GM21423 (cell line): ENCODE results near the gene MAST4.

Experiments
- ATAC-seq: cut with Tn5 transposase; IDR thresholded peaks from one replicate; pipeline ENCODE4 v1.9.1; 2021; ENCODE audit warnings: mild to moderate bottlenecking, moderate library complexity; ENCODE audit not compliant: unreplicated experiment

The MAST4 gene

DNA sequence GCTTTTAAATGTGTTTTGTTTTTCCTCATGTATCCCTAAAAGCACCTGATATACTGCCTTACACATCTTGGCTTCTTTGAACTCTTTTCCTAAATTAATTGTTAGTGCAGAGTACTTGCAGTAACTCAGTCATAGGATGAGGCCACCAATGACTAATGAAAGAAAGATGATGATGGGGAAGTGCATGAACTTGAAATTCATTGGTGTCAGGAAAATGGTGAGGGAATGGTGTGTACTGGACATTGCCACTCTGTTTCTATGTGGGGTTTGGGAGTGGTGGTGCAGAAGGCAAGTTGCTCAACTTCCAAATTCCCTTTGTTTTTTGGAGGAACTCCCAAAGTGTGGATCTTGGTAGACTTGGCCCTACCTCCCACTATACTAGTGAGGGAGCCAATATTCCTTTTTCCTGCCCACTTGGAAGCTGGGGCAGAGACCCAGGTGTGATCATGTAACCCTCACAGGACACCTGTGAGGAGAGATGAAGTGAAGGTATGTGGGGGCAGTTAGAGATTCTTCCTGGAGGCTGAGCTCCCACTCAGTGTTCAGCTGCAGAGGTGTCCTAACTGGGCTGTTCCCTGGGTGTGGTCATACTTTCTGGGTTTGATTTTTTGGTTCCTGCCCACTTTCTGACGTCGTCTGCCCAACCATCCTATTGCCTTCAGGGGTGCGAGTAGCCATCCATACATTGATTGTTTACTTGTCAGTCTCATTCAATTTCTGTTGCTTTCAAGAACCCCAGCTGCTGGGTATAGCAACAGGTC, 298.5 kb downstream of the MAST4 start:
- no peak for ATAC-seq

DNA sequence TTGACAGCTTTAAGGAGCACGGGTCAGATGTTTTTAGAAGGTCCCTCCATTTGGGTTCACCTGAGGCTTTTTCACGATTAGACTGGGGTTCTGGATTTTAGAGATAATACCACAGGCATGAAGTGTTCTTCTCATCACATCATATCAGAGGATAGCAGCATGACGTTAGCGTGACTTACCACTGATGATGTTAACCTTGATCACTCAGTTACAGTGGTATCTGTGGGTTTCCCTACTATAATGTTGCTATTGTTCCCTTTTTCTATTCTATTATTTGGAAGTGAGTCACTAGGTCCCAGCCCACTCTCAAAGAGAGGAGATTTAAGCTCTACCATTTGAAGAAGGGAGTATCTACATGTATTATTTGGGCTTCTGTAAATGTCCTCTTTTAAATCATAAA, 300.0 kb downstream of the MAST4 start:
- no peak for ATAC-seq

DNA sequence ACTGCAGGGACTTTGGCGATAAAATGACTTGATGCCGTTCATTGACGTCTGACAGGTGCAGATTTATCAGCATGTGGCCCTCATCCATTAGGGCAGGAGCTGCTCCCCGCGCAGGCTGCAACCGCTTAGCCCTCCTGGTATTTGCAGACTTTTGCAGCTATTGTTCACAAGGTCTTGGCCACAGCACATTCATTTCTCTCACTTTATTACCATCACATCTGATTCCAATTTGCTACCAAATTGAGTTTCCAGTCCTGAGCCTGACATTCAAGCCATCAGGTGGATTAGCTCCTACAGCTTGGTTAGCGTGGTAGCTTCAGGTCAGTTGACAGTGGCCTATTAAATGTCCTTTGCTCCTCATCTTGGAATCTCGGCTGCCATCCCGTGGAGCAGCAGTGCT, 301.2 kb downstream of the MAST4 start:
- ATAC-seq = no peak

DNA sequence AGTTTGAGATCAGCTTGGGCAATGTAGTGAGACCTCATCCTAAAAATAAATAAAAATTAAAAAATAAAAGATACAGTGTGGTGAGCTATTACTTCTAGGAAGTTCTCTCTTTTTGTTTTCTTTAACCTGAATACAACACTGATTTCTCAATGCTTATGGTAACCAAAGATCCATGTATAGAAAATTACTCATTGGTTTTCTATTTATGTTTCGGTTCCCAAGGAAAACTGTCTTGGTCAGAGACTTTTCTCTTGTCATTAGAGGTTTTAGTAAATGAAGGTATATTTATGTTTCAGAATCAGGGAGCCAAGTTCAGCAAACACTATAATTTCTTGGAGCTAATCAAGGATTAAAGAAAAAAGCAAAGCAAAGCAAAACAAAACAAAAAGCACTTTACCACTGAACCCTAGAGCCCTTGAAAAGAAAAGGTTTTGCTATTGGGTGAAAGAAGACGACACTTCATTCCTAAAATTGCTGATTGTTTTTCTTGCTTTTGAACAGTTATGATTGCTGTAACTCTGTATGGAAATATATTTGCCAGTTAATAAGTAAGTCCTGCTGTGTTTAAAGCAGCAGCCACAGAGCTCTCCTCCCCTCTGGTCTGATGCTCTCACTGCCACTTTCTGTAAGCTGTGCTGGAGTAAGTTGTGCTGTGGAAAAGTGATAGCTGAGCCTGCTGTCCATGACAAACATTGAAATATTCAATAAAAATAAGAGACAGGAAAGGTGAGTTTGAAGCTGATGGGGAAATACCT, 302.2 kb downstream of the MAST4 start:
- ATAC-seq = no peak

DNA sequence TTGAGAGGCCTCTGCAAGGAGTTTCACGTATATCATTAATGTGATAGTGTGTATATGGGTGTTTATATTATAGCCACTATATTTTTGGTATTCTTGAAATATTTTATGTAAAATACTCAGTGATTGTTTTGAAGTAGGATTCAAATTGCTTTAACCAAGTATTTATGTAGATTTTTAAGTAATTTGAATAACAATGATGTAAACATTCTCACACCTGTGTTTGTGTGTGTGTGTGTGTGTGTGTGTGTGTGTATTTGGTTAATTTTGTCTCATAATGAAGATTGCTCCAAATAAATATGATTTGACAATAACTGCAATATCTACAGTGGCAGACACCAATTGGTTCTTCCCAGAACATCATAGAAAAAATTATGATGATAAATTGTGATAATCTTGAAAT, 307.0 kb downstream of the MAST4 start:
- no peak for ATAC-seq

DNA sequence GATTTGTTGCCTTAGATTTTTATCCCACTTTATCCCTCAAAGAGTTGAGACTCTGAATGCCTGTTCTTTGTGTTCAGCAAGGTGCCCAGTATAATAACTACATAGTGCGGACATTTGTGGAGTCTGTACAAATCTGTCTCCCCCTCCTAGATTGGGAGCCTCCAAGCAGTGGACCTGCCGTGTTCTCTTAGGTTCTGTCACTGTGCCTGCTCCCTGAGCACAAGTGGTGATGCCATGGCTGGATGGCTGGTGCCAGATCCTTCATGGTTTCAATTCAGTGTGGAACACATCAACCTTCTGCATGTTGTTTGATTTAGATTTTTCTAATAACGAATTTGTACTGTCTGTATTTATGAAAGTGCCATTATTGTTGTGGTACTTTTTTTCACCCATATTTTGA, 307.5 kb downstream of the MAST4 start:
- no peak for ATAC-seq

DNA sequence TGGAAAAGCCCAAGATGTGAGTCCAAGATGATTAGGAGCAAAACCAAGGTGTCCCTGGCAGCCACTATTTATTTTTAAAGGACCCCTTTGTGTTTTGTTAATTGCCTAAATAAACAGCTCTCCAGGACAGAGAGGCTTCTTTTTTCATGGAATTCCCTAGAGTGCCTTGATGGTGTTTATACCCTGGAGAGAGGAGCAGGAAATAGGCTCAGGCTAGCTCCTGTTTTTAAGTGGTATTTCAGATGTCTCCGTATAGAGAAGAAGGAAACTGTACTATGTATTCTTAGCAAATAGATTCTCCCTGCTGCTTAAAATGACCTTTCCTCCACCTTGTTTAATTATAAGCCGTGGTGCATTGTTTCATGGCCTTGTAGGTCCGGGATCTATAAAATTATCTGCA, 308.0 kb downstream of the MAST4 start:
- ATAC-seq = no peak

DNA sequence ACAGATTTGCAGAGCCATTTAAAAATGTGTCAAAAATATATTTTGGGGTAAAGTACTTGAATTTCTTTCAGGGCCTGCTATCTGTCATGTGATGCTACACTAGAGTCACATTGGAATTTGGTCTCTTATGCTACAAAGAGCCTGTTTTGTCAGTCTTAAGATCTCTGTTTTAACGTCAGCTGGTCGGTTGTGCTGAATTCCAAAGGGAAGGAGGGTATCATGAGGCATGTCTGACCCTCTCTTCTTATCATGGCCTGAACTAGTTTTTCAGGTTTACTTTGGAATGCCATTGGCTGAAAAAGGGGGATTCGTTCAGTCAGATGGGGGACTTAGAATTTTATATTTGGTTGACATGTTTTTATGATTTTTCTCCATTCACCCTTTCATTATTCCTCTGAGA, 309.8 kb downstream of the MAST4 start:
- ATAC-seq = no peak

DNA sequence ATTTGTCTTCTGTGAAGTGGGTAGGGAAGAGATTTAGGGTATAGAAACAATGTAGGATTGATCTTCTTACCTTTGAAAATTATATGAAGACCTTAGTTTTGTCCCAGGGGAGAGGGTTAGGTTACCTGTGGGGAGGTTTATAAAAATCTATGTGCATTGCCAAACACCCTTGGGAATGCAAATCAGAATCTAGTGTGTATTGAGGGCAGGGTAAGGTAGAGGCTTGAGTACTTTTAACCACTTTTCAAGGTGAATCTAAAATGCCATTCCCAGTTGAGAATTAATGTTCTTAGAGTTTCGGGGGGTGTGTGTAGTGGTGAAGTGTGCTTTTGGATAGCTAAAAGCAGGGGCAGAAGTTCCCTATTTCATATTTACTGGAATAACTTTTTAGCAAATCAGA, 312.0 kb downstream of the MAST4 start:
- no peak for ATAC-seq

DNA sequence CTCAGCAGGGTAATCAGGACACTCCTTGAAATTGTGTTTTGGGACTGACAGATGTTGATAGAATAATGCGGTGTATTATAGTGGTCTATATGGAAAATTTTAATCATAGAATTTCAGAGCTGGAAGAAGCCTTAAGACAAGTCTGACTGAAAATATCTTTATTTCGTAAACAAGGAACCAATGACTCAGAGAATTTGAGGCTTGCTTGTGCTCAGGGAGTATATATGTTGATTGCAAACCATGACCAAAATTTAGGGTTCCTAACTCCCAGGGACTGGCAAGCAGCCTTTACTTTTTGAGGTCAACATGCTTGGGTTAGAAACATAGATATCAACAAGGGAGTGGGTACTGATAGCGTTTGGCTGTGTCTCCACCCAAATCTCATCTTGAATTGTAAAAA, 313.2 kb downstream of the MAST4 start:
- no peak for ATAC-seq

DNA sequence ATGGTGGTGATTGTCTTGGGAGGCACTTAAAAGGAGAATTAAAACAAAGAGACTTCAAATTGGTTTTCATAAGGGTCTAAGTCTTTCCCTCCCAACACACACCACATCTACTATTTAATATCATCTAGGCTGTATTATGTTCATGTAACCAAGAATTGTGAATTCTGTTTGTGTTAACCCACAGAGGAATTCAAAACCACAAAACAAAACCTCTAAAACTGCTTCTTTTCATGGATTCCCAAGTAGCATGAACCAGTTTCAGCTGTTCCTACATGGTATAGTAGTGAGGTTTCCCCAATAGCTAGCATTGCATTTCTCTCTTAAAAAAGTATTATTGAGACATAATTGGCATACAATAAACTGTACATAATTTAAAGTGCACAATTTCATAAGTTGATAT, 316.6 kb downstream of the MAST4 start:
- no peak for ATAC-seq

DNA sequence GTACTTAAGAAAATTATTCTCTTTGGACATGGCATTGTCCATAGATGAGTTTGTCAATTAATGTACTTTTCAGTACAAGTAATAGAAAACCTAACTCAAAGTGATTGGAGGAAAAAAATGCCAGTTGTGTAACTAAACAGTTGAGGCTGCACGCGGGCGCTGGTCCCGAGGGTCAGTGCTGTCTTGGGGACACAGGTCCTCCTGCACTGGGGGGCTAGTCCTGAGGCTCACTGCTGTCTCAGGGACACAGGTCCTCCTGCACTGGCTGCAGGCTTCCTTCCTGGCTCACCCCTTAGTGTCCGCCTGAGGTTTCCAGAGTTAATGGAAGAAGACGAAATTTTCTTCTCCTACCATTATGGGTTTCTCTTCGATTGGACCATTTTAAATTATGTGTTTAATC, 319.3 kb downstream of the MAST4 start:
- ATAC-seq = no peak

DNA sequence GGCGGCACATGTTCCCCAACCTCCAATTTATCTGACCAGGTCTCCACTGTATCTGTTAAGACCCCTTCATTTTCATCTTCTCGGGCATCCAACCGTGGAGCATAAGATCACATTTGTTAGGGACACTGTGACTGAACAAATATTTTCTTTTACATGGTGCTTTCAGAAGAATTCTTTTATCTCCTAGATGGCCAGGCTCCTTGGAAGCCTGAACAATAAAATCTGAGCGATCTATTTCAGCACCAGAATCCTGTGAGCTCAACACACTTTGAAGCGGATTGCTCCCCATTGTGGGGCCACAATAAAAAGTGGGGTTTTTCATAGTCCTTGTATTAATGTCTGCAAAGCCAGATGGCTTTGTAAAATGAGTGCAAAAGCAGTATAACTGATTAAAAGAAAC, 326.7 kb downstream of the MAST4 start:
- no peak for ATAC-seq

DNA sequence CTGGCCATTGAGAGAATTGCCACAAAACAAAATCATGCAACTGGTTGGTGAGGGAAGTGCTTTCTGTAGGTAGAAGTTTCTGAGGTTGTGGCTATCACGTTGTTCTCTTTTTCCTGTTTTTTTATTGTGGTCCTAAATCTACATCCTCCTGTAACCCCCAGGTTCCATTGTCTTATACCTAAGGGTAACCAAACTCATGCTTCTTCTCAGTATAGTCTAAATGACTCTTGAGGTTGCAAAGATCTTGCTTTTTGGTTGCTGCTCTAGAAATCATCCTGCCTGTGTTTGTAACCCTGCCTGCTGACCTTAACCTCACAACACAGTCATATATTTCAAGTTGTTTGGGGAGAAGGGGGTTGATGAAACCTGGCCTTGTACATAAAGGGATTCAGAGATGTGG, 327.3 kb downstream of the MAST4 start:
- ATAC-seq = no peak

DNA sequence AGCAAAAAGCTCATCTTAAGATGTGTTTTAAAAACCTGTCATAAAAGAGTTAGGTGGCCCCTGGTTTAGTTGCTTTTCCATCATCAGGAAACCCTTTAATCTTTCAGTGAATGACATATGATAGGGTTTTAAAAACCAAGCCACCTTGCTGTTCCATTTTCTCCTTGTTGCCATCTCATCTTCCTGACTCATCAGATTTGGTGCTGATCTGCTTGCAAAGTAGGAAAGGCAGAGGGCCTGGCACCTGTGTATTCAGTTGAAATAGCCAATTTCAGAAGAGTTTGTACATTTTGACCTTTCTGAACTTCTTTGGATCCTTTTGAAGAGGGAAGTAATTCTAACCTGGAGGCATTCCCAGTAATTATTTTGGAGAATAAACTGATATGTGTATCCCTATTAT, 327.7 kb downstream of the MAST4 start:
- no peak for ATAC-seq

DNA sequence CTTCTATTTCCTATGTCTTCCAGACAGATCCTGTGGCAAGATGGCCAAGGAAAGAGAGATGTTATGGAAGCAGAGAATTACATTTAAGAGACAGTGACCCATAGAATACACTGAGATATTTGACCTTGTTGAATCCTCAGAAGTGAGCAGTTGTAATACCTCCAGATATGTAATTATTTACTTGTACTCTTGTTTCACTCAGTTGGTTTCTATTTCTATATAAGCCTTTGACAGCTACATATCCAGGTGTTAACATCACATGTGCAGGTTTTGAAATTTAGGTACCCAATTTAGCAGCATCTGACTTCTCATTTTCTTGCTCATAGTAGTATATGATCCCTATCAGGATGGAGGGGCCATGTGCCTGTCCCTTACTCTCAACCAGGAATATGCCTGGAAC, 330.9 kb downstream of the MAST4 start:
- no peak for ATAC-seq

DNA sequence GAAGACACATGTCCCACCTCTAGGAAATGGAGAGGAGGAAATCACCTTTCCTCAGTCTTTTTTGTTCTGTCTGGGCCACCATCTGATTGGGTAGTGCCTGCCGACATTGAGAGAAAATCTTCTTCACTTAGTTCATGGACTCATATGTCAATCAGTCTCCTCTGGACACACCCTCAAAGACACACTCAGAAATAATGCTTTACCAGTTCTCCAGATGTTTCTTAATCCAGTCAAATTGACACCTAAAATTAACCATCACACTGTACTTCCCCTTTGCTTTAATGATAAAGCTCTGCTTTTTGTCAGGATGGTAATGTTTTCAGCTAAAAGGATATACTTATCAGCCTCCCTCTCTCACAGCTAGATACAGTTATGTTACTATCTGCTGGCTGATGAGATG, 333.1 kb downstream of the MAST4 start:
- no peak for ATAC-seq

DNA sequence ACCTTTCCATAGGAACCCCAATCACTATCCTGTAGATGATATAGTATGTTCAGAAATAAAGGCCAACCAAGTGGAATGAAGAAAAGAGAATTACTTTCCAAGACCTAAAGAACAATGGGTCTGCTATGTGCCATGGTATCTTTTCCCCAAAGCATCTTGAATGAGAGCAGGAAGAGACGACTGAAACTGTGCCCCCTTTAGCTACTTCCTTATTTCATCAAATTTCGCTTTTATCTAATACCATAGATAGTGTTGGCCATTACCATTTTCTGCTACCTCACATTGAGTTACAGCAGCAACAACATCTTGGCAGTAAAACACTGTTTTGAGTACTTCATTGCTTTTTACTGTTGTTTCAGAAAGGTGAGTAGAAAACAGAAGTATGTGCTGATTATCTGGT, 333.8 kb downstream of the MAST4 start:
- ATAC-seq = no peak

DNA sequence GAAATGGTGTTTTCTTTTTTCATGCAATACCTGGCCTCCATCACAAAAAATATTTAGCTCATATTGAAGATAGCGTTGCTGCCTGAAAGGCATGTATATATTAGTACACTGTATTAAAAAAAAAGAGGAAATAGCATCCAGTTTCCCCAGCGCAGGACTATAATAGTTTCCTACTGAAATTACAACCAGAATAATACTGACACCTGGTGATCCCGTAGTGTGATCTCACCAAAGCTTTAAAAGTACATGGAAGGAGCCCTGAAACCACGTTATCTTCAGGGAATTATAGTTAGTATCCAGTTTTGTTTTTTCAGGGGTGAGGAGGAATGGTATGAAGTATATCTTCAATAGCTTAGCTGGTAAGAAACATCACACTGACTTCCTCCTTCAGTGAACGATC, 335.5 kb downstream of the MAST4 start:
- ATAC-seq = no peak

DNA sequence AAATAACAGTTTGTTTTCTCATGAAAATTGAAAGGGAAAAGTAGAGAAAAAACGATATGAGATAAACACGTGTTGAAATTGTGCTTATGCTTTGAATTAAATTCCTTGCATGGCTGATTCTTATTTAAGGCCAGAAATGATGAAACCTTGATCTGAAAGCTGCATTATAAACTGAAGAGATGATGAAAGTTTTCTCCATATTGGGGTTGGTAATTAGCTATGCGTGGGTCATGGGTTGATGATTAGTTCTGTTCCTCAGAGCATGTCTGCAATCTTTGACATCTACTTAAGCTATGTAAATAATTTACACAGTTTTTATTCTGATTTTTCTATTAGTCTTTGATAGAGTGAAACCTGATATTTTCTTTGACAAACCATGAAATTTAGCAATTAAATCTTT, 336.3 kb downstream of the MAST4 start:
- ATAC-seq = no peak

DNA sequence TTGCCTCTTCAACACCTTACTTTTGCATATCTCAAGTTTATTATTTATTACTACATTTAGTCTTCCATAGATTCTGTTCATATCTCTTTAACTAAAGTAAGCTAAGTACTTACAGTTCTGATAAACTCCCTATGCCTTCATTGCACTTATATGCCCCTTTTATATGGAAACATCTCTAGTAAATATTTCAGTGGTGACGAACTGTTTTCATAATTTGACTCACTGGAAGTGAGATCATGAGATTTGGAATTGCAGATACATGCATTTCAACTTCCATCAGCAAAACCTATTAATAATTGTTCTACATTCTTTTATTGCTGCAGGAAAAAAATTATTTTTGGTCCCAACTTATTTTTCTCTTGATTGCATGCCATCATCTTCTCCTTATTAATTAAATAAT, 336.9 kb downstream of the MAST4 start:
- no peak for ATAC-seq

DNA sequence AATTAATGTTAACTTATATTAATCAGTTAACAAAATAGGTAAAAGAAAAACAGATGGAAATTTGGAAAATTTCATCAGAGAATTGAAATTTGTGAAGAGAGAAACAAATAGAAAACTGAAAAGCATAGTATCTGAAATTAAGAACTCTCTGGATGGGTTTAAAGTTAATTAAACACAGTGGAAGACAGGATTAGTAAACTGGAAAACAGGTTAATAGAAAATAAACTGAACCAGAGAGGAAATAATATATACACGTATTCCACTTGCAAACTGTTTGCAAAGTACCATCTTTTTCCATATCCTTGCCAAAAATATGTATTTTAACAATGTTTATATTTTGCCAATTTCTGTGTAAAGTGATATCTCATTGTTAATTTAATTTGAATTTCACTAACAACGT, 342.9 kb downstream of the MAST4 start:
- no peak for ATAC-seq
